ENCODE data around the gene RGS14.

- TF ChIP-seq CTCF (IDR thresholded peaks at IDR 0.05) = no peak
- TF ChIP-seq POLR2AphosphoS5 (IDR thresholded peaks at IDR 0.05) = no peak
- no peak for TF ChIP-seq POLR2A (IDR thresholded peaks at IDR 0.05; ENCODE audit: low read depth)
Observed at GRCh38 chr5:177308740-177309139, 49.0 kb upstream of the RGS14 start.
